Breast epithelium (tissue), 3 donors: ENCODE measurements around the gene MVB12B.

Source experiments
- POLR2AphosphoS5 ChIP-seq, 3 donors: sonication (generic); formaldehyde crosslinking; IDR thresholded peaks; one replicate each; pipeline ENCODE4 v1.6.1; 2017; ENCODE audit warnings: antibody characterized with exemption in 3 of 3
- TF ChIP-seq, protein P1 (sequence below), 3 donors: fragments of 450-650 bp; IDR thresholded peaks; one replicate each; pipeline ENCODE4 v1.5.1; 2016 to 2017; ENCODE audit warnings: antibody characterized with exemption in 3 of 3, mild to moderate bottlenecking in 3 of 3, moderate library complexity in 3 of 3

DNA sequence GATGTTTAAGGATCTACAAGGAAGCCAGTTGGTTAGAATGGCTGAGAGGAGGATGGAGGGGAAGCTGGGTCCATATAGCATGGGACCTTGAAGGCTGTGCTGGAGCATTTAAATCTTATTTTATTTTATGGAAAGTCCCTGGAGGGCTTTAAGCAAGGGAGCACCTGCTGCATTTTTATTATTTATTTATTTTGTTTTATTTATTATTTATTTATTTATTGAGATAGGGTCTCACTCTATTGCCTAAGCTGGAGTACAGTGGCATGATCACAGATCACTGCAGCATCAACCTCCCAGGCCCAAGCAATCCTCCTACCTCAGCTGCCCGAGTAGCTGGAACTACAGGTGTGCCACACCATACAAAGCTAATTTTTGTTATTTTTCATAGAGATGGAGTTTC, 4.9 kb upstream of the MVB12B start:
- TF ChIP-seq, protein P1, sequence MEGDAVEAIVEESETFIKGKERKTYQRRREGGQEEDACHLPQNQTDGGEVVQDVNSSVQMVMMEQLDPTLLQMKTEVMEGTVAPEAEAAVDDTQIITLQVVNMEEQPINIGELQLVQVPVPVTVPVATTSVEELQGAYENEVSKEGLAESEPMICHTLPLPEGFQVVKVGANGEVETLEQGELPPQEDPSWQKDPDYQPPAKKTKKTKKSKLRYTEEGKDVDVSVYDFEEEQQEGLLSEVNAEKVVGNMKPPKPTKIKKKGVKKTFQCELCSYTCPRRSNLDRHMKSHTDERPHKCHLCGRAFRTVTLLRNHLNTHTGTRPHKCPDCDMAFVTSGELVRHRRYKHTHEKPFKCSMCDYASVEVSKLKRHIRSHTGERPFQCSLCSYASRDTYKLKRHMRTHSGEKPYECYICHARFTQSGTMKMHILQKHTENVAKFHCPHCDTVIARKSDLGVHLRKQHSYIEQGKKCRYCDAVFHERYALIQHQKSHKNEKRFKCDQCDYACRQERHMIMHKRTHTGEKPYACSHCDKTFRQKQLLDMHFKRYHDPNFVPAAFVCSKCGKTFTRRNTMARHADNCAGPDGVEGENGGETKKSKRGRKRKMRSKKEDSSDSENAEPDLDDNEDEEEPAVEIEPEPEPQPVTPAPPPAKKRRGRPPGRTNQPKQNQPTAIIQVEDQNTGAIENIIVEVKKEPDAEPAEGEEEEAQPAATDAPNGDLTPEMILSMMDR (IDR thresholded peaks at IDR 0.05) = no peak
- no peak for TF ChIP-seq POLR2AphosphoS5 (IDR thresholded peaks at IDR 0.05)
